ENCODE measurements around the gene FBXL17. TPM values are rescaled to one million over a fixed set of nuclear protein-coding genes. Genes with fewer than 3 reads are reported as not detected.

The FBXL17 gene
- total RNA-seq, 1 donor from 2014 or later = 17.6 TPM

GRCh38 chr5:108257996-108258395 is 123.9 kb downstream of the FBXL17 start:
- no peak for DNase-seq (ENCODE audit: extremely low spot score, unreplicated experiment)
- Mint-ChIP-seq H3K27me3 (ENCODE audit: unreplicated experiment) (no peaks in the 10 kb centered on the region), H3K36me3 (ENCODE audit: unreplicated experiment) (no peaks in the 10 kb centered on the region), H3K4me1 (ENCODE audit: unreplicated experiment) (peaks cover 15% of the 10 kb centered on the region), H3K9me3 (ENCODE audit: unreplicated experiment) (no peaks in the 10 kb centered on the region), H3K27ac (ENCODE audit: unreplicated experiment) (no peak overlapping the region), H3K4me3 (ENCODE audit: unreplicated experiment) (no peak overlapping the region)
- TF ChIP-seq CTCF (IDR thresholded peaks at IDR 0.05) = no peak

GRCh38 chr5:108255468-108255867 is 126.4 kb downstream of the FBXL17 start:
- H3K9me3 Mint-ChIP-seq (ENCODE audit: unreplicated experiment) = no peaks in the 10 kb centered on the region
- no peak for DNase-seq (ENCODE audit: extremely low spot score, unreplicated experiment)
- no peak overlapping the region for H3K4me3 Mint-ChIP-seq (ENCODE audit: unreplicated experiment)
- no peak overlapping the region for H3K27ac Mint-ChIP-seq (ENCODE audit: unreplicated experiment)
- TF ChIP-seq CTCF (IDR thresholded peaks at IDR 0.05) = no peak
- no peaks in the 10 kb centered on the region for H3K36me3 Mint-ChIP-seq (ENCODE audit: unreplicated experiment)
- peaks cover 18% of the 10 kb centered on the region for H3K4me1 Mint-ChIP-seq (ENCODE audit: unreplicated experiment)
- H3K27me3 Mint-ChIP-seq (ENCODE audit: unreplicated experiment) = no peaks in the 10 kb centered on the region

- TF ChIP-seq CTCF (IDR thresholded peaks at IDR 0.05) = no peak
- no peaks in the 10 kb centered on the region for H3K27me3 Mint-ChIP-seq (ENCODE audit: unreplicated experiment)
- H3K36me3 Mint-ChIP-seq (ENCODE audit: unreplicated experiment) = no peaks in the 10 kb centered on the region
- peaks cover 8% of the 10 kb centered on the region for H3K4me1 Mint-ChIP-seq (ENCODE audit: unreplicated experiment)
- H3K27ac Mint-ChIP-seq (ENCODE audit: unreplicated experiment) = no peak overlapping the region
- peaks cover 7% of the 10 kb centered on the region for H3K9me3 Mint-ChIP-seq (ENCODE audit: unreplicated experiment)
- DNase-seq (ENCODE audit: extremely low spot score, unreplicated experiment) = no peak
- no peak overlapping the region for H3K4me3 Mint-ChIP-seq (ENCODE audit: unreplicated experiment)
These were observed 130.5 kb downstream of the FBXL17 start for GRCh38 chr5:108251350-108251749.

- H3K4me1 Mint-ChIP-seq (ENCODE audit: unreplicated experiment) = peaks cover 8% of the 10 kb centered on the region
- H3K36me3 Mint-ChIP-seq (ENCODE audit: unreplicated experiment) = no peaks in the 10 kb centered on the region
- no peak for DNase-seq (ENCODE audit: extremely low spot score, unreplicated experiment)
- H3K27me3 Mint-ChIP-seq (ENCODE audit: unreplicated experiment) = no peaks in the 10 kb centered on the region
- no peak overlapping the region for H3K4me3 Mint-ChIP-seq (ENCODE audit: unreplicated experiment)
- H3K27ac Mint-ChIP-seq (ENCODE audit: unreplicated experiment) = no peak overlapping the region
- TF ChIP-seq CTCF (IDR thresholded peaks at IDR 0.05) = no peak
- H3K9me3 Mint-ChIP-seq (ENCODE audit: unreplicated experiment) = peaks cover 7% of the 10 kb centered on the region
These were observed 132.0 kb downstream of the FBXL17 start for GRCh38 chr5:108249785-108250426.

- no peak for TF ChIP-seq CTCF (IDR thresholded peaks at IDR 0.05)
- Mint-ChIP-seq H3K27me3 (ENCODE audit: unreplicated experiment) (no peaks in the 10 kb centered on the region), H3K4me3 (ENCODE audit: unreplicated experiment) (no peak overlapping the region), H3K9me3 (ENCODE audit: unreplicated experiment) (peaks cover 7% of the 10 kb centered on the region), H3K4me1 (ENCODE audit: unreplicated experiment) (peaks cover 8% of the 10 kb centered on the region), H3K36me3 (ENCODE audit: unreplicated experiment) (no peaks in the 10 kb centered on the region), H3K27ac (ENCODE audit: unreplicated experiment) (no peak overlapping the region)
- no peak for DNase-seq (ENCODE audit: extremely low spot score, unreplicated experiment)
These were observed 132.7 kb downstream of the FBXL17 start for GRCh38 chr5:108249095-108249784.

All from osteocyte (in vitro differentiated cells).